Epithelial cell of esophagus (primary cell): ENCODE measurements around the gene ADIPOR2.
"Not testable (repeated sequence)": the region's sequence is repeated elsewhere in the genome, so short reads cannot be mapped to it uniquely, and the experiment has no call there.

Experiments
- DNase-seq: peaks from one replicate; pipeline ENCODE4 v3.0.0; 2010; ENCODE audit warnings: low read depth
- H3K4me3 ChIP-seq: 2 replicates; pipeline ENCODE4 v1.5.1; 2011; ENCODE audit warnings: mild to moderate bottlenecking, low read length, control low read depth
- TF ChIP-seq, protein P1 (sequence below): IDR thresholded peaks from 2 replicates; pipeline ENCODE4 v1.5.1; 2011; ENCODE audit warnings: low read depth, mild to moderate bottlenecking, low read length, control low read depth, inconsistent platforms; ENCODE audit not compliant: insufficient read depth; ENCODE audit errors: missing control alignments

ADIPOR2 gene

GRCh38 chr12:1680804-1681492 lies 9.9 kb upstream of the ADIPOR2 start:
- DNase-seq = peak; percentile 14
- TF ChIP-seq, protein P1, sequence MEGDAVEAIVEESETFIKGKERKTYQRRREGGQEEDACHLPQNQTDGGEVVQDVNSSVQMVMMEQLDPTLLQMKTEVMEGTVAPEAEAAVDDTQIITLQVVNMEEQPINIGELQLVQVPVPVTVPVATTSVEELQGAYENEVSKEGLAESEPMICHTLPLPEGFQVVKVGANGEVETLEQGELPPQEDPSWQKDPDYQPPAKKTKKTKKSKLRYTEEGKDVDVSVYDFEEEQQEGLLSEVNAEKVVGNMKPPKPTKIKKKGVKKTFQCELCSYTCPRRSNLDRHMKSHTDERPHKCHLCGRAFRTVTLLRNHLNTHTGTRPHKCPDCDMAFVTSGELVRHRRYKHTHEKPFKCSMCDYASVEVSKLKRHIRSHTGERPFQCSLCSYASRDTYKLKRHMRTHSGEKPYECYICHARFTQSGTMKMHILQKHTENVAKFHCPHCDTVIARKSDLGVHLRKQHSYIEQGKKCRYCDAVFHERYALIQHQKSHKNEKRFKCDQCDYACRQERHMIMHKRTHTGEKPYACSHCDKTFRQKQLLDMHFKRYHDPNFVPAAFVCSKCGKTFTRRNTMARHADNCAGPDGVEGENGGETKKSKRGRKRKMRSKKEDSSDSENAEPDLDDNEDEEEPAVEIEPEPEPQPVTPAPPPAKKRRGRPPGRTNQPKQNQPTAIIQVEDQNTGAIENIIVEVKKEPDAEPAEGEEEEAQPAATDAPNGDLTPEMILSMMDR = no peak
- H3K4me3 ChIP-seq = no peak overlapping the region

DNA sequence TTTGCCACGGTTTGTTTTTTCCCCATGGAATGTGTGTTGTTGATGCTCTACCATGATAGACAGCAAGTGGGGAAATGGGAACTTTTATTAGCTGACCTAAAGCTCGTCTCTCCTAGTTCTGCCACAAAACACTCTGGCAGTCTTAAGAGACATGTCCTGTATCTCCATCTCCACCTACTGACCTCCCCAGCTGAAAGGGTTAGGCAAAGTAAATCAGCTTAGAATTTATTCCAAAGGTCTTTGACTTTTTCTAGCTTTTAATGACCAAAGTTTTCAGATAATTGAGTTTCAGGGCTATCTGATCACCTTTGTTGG lies 9.4 kb upstream of the ADIPOR2 start:
- H3K4me3 ChIP-seq = no peak overlapping the region
- no peak for DNase-seq
- TF ChIP-seq, protein P1 = no peak

GRCh38 chr12:1688086-1688710 lies 2.7 kb upstream of the ADIPOR2 start:
- no peak overlapping the region for H3K4me3 ChIP-seq
- peak; percentile 46 for DNase-seq
- TF ChIP-seq, protein P1 = no peak

GRCh38 chr12:1691123-1692007 lies 495 bp downstream of the ADIPOR2 start:
- peak overlapping the region; percentile 93 for H3K4me3 ChIP-seq
- DNase-seq = peak; percentile 57
- TF ChIP-seq, protein P1 = no peak

DNA sequence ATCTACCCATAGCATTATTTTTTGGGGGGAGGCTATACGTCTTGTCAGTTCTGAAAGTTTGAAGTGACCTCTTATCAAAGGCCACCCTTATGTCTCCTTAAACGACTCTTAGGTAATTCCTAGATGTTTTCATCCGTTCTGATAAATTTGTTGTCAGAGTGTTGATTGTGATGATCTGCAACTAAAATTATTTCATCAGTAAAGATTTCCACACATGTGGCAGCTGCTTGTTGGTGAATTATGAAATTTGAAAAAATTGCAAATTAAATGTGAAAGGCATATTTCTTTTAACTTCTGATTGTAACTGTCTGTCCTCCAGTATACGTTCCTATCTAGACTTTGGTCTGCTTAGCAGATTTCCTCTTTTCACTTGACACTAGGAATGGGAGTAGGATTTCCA lies 1.4 kb downstream of the ADIPOR2 start:
- DNase-seq = no peak
- H3K4me3 ChIP-seq = peak overlapping the region; percentile 93
- TF ChIP-seq, protein P1 = no peak

DNA sequence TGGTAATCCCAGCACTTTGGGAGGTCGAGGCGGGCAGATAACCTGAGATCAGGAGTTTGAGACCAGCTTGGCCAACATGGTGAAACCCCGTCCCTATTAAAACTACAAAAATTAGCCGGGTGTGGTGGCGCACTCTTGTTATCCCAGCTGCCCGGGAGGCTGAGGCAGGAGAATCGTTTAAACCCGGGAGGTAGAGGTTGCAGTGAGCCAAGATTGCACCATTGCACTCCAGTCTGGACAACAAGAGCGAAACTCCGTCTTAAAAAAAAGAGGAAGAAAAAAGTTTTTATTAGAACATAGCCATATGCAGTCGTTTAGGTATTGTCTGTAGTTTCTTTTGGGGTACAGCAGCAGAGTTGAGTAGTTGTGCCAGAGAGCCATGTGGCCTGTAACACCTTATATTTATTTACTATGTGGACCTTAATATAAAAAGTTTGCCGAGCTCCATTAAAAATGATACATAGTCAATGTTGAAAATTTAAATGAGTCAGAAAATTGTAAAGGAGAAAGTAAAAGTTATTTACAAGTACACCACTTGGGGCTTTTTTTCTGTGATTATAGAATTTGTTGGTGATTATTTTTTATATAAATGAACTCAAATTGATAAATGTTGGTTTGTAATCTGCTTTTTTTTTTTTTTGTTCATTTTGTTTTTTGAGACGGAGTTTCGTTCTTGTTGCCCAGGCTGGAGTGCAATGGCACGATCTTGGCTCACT lies 2.2 kb downstream of the ADIPOR2 start:
- TF ChIP-seq, protein P1 = no peak
- no peak for DNase-seq
- H3K4me3 ChIP-seq = no peak overlapping the region

DNA sequence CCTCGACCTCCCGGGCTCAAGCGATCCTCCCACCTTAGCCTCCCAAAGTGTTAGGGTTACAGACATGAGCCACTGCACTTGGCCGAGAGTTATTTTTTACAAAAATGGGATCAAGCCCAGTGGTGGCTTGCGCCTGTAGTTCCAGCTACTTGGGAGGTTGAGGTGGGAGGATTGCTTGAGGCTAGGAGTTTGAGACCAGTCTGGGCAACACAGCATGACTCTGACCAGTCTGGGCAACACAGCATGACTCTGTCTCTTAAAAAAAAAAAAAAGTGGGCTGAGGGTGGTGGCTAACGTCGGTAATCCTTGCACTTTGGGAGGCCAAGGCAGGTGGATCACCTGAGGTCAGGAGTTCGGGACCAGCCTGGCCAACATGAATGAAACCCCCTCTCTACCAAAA lies 4.2 kb downstream of the ADIPOR2 start:
- DNase-seq, H3K4me3 ChIP-seq: not testable (repeated sequence)
